SH-SY5Y (cell line): Measurements from ENCODE around the gene RNF157.

ENCODE experiments used
- GATA2 ChIP-seq: IDR thresholded peaks from 2 replicates; pipeline ENCODE4 v1.6.1; 2011; ENCODE audit warnings: mild to moderate bottlenecking, low read depth, low read length
- GATA3 ChIP-seq: IDR thresholded peaks from 2 replicates; pipeline ENCODE4 v1.6.1; 2011; ENCODE audit warnings: low read depth, mild to moderate bottlenecking, low read length, moderate library complexity

DNA sequence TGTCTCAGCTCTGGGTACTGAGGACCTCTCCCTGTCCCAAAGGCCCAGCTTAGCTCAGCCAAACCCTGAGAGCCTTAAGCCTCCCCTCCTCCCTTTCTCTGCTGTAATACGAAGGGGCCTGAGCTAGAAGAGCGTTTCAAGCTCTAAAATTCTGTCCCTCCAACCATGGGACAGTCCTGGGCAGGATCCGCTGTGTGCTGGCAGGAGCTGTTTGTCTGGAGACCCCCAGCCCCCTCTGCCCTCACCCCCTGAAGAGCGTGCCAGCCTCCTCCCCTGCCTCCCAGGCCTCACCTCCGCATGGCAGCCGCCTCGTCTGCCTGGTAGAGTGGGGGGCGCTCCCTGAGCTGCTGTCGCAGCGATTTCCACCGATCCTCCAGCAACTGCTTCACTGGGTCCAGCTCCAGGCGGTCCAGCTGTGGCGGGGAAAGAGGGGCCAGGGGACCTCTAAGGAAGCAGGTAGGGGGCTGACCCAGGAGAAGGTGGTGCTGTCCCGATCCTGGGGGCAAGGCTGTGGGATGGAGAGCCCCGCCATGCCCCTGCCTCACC lies 39.5 kb upstream of the RNF157 start:
- TF ChIP-seq GATA3, result no peak
- TF ChIP-seq GATA2, result no peak
